WTC11 (cell line): ENCODE data around the gene NEDD8.

Source experiments
- NFE2L1 ChIP-seq: sonication (generic); formaldehyde crosslinking; IDR thresholded peaks from 2 replicates; pipeline ENCODE4 v1.8.1; 2023; ENCODE audit warnings: missing genetic modification reagents
- SP1 ChIP-seq: sonication (generic); formaldehyde crosslinking; conservative IDR thresholded peaks from 2 replicates; pipeline ENCODE4 v1.8.1; 2022; ENCODE audit warnings: missing genetic modification reagents
- ZNF263 ChIP-seq: sonication (generic); formaldehyde crosslinking; IDR thresholded peaks from 2 replicates; pipeline ENCODE4 v1.8.1; 2022; ENCODE audit warnings: low read depth, mild to moderate bottlenecking, moderate library complexity, missing genetic modification reagents
- TF ChIP-seq, protein P1 (sequence below): fragments of 200-600 bp; IDR thresholded peaks from 2 replicates; pipeline ENCODE4 v1.8.0; 2022; ENCODE audit warnings: antibody characterized with exemption
- TF ChIP-seq, protein P2 (sequence below): sonication (generic); formaldehyde crosslinking; IDR thresholded peaks from 2 replicates; pipeline ENCODE4 v1.8.1; 2023; ENCODE audit warnings: mild to moderate bottlenecking, missing genetic modification reagents, moderate library complexity

DNA sequence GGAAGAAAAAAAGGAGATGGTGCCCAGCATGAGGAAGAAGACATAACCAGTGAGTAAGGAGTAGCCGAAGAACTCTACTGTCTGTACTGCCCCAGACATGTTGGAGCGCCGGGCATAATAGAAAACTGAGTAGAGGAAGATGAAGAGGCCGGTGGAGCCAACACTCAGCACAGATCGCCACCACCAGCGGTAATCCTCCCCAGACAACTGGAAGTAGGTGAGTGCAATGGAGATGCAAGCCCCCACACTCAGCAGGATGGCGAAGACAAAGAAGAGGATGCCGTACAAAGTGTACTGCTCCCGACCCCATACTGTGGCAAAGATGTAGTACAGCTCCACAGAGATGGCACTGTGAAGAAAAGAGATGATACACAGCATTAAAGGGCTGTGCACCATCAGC, 42.7 kb downstream of the NEDD8 start:
- TF ChIP-seq, protein P1, sequence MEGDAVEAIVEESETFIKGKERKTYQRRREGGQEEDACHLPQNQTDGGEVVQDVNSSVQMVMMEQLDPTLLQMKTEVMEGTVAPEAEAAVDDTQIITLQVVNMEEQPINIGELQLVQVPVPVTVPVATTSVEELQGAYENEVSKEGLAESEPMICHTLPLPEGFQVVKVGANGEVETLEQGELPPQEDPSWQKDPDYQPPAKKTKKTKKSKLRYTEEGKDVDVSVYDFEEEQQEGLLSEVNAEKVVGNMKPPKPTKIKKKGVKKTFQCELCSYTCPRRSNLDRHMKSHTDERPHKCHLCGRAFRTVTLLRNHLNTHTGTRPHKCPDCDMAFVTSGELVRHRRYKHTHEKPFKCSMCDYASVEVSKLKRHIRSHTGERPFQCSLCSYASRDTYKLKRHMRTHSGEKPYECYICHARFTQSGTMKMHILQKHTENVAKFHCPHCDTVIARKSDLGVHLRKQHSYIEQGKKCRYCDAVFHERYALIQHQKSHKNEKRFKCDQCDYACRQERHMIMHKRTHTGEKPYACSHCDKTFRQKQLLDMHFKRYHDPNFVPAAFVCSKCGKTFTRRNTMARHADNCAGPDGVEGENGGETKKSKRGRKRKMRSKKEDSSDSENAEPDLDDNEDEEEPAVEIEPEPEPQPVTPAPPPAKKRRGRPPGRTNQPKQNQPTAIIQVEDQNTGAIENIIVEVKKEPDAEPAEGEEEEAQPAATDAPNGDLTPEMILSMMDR = no peak
- TF ChIP-seq NFE2L1 = no peak
- no peak for TF ChIP-seq SP1
- TF ChIP-seq, protein P2, sequence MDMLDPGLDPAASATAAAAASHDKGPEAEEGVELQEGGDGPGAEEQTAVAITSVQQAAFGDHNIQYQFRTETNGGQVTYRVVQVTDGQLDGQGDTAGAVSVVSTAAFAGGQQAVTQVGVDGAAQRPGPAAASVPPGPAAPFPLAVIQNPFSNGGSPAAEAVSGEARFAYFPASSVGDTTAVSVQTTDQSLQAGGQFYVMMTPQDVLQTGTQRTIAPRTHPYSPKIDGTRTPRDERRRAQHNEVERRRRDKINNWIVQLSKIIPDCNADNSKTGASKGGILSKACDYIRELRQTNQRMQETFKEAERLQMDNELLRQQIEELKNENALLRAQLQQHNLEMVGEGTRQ (CRISPR knock-in tag) = no peak
- no peak for TF ChIP-seq ZNF263 (CRISPR knock-in tag)
